Lung (tissue), 12 donors: Measurements from ENCODE around the gene LCTL. TPM values are rescaled to one million over a fixed set of nuclear protein-coding genes. Genes with fewer than 3 reads are reported as not detected.

Source experiments
- ATAC-seq: fragments of 200-7000 bp; cut with Tn5 transposase; one replicate; pipeline ENCODE4 v1.9.1; 2020; ENCODE audit warnings: moderate number of reproducible peaks; ENCODE audit not compliant: insufficient read depth, low FRiP score
- DNase-seq, 3 donors: peaks; one replicate each; pipeline ENCODE4 v3.0.0-alpha.2; 2013 to 2017
- H3K27ac ChIP-seq, 2 donors: one replicate each; pipeline ENCODE4 v1.5.1; 2013; ENCODE audit warnings: mild to moderate bottlenecking in 2 of 2, moderate library complexity in 2 of 2, control low read depth in 1 of 2, inconsistent platforms in 1 of 2, low read depth in 1 of 2, low read length in 1 of 2
- H3K27me3 ChIP-seq, 3 donors: one replicate each; pipeline ENCODE4 v1.5.1; 2013; ENCODE audit warnings: low read length in 2 of 3; ENCODE audit not compliant: control insufficient read depth in 3 of 3, insufficient read depth in 3 of 3
- H3K36me3 ChIP-seq, 4 donors: one replicate each; pipeline ENCODE4 v1.5.1; 2013; ENCODE audit warnings: low read length in 4 of 4, mild to moderate bottlenecking in 1 of 4, moderate library complexity in 1 of 4; ENCODE audit not compliant: control insufficient read depth in 4 of 4, insufficient read depth in 4 of 4
- H3K4me1 ChIP-seq, 5 donors: one replicate each; pipeline ENCODE4 v1.5.1; 2013; ENCODE audit warnings: low read length in 5 of 5, mild to moderate bottlenecking in 2 of 5, moderate library complexity in 1 of 5; ENCODE audit not compliant: control insufficient read depth in 5 of 5, insufficient read depth in 5 of 5
- H3K4me3 ChIP-seq: one replicate; pipeline ENCODE4 v1.5.1; 2013; ENCODE audit warnings: mild to moderate bottlenecking, control low read depth, moderate library complexity
- H3K9ac ChIP-seq, 2 donors: one replicate each; pipeline ENCODE4 v1.5.1; 2013; ENCODE audit warnings: low read length in 2 of 2, control low read depth in 1 of 2; ENCODE audit not compliant: insufficient read depth in 1 of 2
- H3K9me3 ChIP-seq, 4 donors: one replicate each; pipeline ENCODE4 v1.5.1; 2013; ENCODE audit warnings: low read length in 3 of 4, mild to moderate bottlenecking in 1 of 4, moderate library complexity in 1 of 4; ENCODE audit not compliant: control insufficient read depth in 4 of 4, insufficient read depth in 3 of 4
- WGBS, 2 donors: extraction: QIAGEN DNeasy Blood & Tissue Kit; methylation state at CpG; one replicate each; pipeline ENCODE4 v1.1.7; 2013; 5-methylcytosine and 5-hydroxymethylcytosine counted together
- polyA plus RNA-seq, 2 donors: library from polyadenylated mRNA; stranded (reverse); fragments of 200-250 nt; gene quantifications; one replicate each; pipeline ENCODE4 v1.2.1, GENCODE V29; 2013
- total RNA-seq, 2 donors: library from RNA; depleted of rRNA in 1 of 2; stranded (reverse); fragments of >200 nt in 1 of 2; gene quantifications; one replicate each; pipeline ENCODE4 v1.2.1, GENCODE V29; 2014 to 2021
- TF ChIP-seq, protein P1 (sequence below): IDR thresholded peaks from 2 replicates; pipeline ENCODE4 v1.5.1; 2012; ENCODE audit warnings: mild to moderate bottlenecking; ENCODE audit errors: control extremely low read depth, extremely low read depth
- donor health status: control.
- donor health status: control.
- donor health status: Bipolar disorder and iron deficiency.
- donor health status: healthy.
- donor health status: DM: yes; HTN: yes; CAD: no.

The LCTL gene
- total and polyA plus RNA-seq, 4 donors = not detected

DNA sequence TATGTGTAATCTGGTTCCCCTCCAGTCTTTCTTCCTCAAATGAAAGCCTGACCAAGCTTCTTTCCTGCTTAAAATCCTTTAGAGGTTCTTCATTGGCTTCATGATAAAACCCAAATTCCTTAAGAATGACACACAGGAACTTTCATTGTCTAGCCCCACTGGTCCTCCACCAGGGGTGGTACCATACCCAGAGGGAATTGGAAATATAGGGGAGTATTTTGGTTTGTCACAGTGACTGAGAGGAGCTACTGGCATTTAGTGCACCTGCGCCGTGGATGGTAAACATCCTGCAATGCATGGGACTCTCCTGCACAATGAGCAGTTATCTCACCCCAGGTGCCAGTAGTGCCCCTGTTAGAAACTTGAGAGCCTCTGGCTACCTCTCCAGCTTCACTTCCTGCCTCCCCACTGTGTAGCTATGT lies 49.9 kb downstream of the LCTL start:
- no peaks in the 10 kb centered on the region for H3K27me3 ChIP-seq
- WGBS, 2 donors = 95 to 99% methylated on average over 2 of the region's 2 CpGs
- ATAC-seq = no peak
- no peak overlapping the region for H3K27ac ChIP-seq
- no peak for DNase-seq
- H3K4me1 ChIP-seq = no peaks in the 10 kb centered on the region
- TF ChIP-seq, protein P1, sequence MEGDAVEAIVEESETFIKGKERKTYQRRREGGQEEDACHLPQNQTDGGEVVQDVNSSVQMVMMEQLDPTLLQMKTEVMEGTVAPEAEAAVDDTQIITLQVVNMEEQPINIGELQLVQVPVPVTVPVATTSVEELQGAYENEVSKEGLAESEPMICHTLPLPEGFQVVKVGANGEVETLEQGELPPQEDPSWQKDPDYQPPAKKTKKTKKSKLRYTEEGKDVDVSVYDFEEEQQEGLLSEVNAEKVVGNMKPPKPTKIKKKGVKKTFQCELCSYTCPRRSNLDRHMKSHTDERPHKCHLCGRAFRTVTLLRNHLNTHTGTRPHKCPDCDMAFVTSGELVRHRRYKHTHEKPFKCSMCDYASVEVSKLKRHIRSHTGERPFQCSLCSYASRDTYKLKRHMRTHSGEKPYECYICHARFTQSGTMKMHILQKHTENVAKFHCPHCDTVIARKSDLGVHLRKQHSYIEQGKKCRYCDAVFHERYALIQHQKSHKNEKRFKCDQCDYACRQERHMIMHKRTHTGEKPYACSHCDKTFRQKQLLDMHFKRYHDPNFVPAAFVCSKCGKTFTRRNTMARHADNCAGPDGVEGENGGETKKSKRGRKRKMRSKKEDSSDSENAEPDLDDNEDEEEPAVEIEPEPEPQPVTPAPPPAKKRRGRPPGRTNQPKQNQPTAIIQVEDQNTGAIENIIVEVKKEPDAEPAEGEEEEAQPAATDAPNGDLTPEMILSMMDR = no peak
- no peaks in the 10 kb centered on the region for H3K9me3 ChIP-seq
- H3K36me3 ChIP-seq = peaks cover 0 to 8% (median 3%) of the 10 kb centered on the region in 4 donors
- H3K4me3 ChIP-seq = no peak overlapping the region
- H3K9ac ChIP-seq = no peak overlapping the region

DNA sequence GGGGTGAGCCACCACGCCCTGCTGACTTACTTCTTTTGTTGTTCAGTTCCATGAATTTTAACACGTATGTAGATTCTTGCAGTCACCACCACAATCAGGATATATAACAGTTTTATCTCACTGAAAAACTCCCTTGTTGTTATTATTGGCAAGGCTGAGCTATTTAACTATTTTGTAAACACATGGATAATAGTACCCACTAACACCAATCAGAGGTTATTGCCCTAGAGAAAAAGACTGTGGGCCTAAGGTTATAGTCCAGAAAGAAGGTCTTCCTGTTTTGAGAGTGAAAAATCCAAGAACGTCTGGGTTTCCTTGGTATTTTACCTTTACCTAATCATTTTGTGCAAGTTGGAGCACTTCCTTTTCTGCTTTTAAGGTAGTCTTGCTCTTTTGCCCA lies 51.2 kb downstream of the LCTL start:
- no peak for DNase-seq
- Histone ChIP-seq H3K36me3 (peaks cover 0 to 8% (median 3%) of the 10 kb centered on the region in 4 donors), H3K27me3 (no peaks in the 10 kb centered on the region), H3K9ac (no peak overlapping the region), H3K4me3 (no peak overlapping the region), H3K9me3 (no peaks in the 10 kb centered on the region), H3K4me1 (no peaks in the 10 kb centered on the region), H3K27ac (no peak overlapping the region)
- TF ChIP-seq, protein P1 = no peak
- ATAC-seq = no peak
- WGBS, 2 donors = 74 to 75% methylated on average over 3 of the region's 3 CpGs

DNA sequence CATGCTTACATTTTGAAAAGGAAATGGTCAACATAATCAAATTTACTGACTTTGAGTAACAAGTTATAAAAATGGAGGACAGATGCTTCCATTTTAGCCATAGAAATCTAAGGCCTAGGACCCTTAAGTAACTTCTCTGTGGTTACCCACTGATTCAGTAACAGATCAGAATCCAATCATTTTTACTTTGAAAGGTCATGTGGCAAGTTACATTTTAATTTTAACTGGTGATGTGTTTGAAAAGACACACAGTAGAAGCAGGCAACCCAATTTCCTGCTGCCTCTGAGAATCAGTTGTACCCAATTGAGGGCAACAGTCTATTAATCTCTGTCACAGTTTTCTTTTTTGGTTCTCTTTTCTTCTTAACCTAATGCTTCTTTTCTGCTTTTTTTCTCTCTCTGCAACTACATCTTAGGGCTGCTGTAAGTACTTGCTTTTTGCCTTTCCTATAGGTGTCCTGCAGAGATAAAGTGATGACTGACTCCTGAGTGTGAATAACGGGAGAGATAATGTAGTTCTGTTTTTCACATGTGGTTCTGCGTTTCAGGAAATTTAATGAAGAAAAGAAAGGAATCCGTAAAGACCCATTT lies 57.4 kb downstream of the LCTL start:
- Histone ChIP-seq H3K27me3 (no peaks in the 10 kb centered on the region), H3K9me3 (no peaks in the 10 kb centered on the region), H3K36me3 (peaks cover 0 to 3% (median under 1%) of the 10 kb centered on the region in 4 donors), H3K27ac (no peak overlapping the region), H3K4me1 (peaks cover 0 to 14% (median 5%) of the 10 kb centered on the region in 5 donors), H3K4me3 (no peak overlapping the region), H3K9ac (no peak overlapping the region)
- ATAC-seq (no peak), DNase-seq (no peak)
- TF ChIP-seq, protein P1 = no peak
- 92 to 93% methylated on average over 3 of the region's 3 CpGs for WGBS, 2 donors

DNA sequence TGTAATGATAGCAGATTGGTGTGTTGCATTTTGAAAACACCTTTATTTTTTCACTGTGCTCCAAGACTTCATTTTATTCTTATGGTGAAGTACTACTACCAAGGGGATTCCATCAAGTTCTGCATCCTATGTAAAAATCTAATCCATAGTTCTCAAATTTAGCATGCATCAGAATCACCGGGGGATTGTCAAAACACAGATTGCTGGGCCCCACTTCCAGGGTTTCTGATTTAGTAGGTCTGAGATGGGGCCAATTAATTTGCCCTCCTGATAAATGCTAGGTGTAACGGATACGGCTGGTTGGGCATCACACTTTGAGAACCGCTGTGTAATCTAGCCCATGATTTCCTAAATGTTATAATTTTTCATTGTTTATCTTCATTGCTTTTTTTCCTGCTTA lies 60.0 kb downstream of the LCTL start:
- Histone ChIP-seq H3K4me1 (peaks cover 0 to 25% (median 8%) of the 10 kb centered on the region in 5 donors), H3K9ac (peak overlapping the region; percentile 92 to 94), H3K4me3 (peak overlapping the region; percentile 63), H3K36me3 (peaks cover 8 to 26% (median 11%) of the 10 kb centered on the region in 4 donors), H3K9me3 (no peaks in the 10 kb centered on the region), H3K27ac (peak overlapping the region in 1 of 2 donors; percentile 71), H3K27me3 (no peaks in the 10 kb centered on the region)
- TF ChIP-seq, protein P1 = no peak
- WGBS, 2 donors = 41 to 54% methylated on average over 4 of the region's 4 CpGs
- ATAC-seq (no peak), DNase-seq (peak in 1 of 3 donors; percentile 11)
